ENCODE results near the gene EBLN1.

DNA sequence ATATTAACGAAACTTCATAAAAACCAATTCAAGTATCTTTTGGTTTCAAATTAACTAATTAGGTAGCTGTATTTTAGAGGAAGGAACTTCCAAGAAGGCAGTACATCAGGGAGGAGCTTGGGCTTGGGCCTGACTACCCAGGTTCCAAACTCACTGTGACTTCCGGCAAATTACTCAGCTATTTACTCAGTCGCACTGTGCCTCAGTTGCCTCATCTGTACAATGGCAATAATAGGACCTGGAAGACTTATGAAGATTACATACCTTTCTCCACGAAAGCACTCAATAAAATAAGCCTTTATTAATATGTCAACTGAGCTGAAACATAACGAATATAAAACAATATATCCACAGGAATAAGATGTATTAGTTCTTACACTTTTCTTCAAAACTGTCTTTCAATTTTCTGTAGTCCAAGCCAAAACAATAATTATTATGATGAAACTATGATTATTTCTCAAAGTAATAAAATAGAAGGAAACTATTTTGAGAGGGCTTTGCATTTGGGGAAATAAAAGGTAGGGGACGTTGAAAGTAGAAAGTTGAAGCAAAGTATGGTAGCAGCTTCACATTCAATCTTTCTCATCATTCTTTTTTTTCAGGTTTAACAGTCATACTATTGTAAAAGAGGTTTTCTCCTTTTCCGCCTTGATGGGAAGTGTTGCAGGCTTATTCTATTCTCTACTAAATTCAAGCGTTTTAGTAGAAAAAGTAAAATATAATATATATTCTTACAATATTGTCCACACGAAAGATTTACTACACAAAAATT, 10.5 kb upstream of the EBLN1 start:
- TF ChIP-seq CTCF (IDR thresholded peaks at IDR 0.05) (no peak), POLR2A (IDR thresholded peaks at IDR 0.05) (no peak)

Data from transverse colon (tissue), 3 donors.